GM12872 (cell line): ENCODE data around the gene MRGPRF.

Experiments
- CTCF ChIP-seq: IDR thresholded peaks from 3 replicates; pipeline ENCODE4 v1.5.1; 2011; ENCODE audit warnings: low read depth, mild to moderate bottlenecking, low read length, moderate library complexity; ENCODE audit not compliant: insufficient read depth

MRGPRF gene

GRCh38 chr11:69030301-69030700, 17.3 kb upstream of the MRGPRF start:
- TF ChIP-seq CTCF, result no peak

- TF ChIP-seq CTCF, result no peak
Measured at GRCh38 chr11:69027704-69028372, 14.8 kb upstream of the MRGPRF start.

- TF ChIP-seq CTCF, result no peak
Measured at GRCh38 chr11:69024509-69024908, 11.5 kb upstream of the MRGPRF start.

- no peak for TF ChIP-seq CTCF
Measured at GRCh38 chr11:69022260-69022659, 9.2 kb upstream of the MRGPRF start.

- TF ChIP-seq CTCF, result no peak
Measured at GRCh38 chr11:69018924-69019323, 5.9 kb upstream of the MRGPRF start.

- TF ChIP-seq CTCF, result no peak
Measured at GRCh38 chr11:69017951-69018350, 4.9 kb upstream of the MRGPRF start.

- no peak for TF ChIP-seq CTCF
Measured at GRCh38 chr11:69014898-69015549, 2.0 kb upstream of the MRGPRF start.
